Measurements from ENCODE around the gene TBR1.

TBR1 gene

GRCh38 chr2:161415034-161415986 lies 787 bp upstream of the TBR1 start:
- DNase-seq (ENCODE audit: low spot score) = peak; percentile 3

DNA sequence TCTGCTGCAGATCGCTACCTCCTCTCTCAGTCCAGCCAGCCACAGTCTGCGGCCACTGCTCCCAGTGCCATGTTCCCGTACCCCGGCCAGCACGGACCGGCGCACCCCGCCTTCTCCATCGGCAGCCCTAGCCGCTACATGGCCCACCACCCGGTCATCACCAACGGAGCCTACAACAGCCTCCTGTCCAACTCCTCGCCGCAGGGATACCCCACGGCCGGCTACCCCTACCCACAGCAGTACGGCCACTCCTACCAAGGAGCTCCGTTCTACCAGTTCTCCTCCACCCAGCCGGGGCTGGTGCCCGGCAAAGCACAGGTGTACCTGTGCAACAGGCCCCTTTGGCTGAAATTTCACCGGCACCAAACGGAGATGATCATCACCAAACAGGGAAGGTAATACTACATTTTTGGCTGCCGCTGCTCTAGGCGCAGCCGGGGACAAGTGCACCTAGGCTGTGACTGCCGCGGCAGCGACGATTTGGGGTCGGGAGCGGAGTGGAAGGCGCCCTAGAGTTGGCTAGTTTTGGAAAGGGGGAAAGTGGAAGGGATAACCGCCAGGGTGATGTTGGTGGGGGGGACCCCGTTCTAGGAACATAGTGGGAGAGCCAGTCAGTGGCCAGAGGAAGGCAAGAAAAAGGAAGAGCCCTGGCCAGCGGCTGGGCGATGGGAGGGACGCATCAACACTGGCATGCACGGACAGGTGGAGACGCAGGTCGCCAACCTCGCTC lies 776 bp downstream of the TBR1 start:
- no peak for DNase-seq (ENCODE audit: low spot score)

GRCh38 chr2:161417438-161418274 lies 1.6 kb downstream of the TBR1 start:
- no peak for DNase-seq (ENCODE audit: low spot score)

DNA sequence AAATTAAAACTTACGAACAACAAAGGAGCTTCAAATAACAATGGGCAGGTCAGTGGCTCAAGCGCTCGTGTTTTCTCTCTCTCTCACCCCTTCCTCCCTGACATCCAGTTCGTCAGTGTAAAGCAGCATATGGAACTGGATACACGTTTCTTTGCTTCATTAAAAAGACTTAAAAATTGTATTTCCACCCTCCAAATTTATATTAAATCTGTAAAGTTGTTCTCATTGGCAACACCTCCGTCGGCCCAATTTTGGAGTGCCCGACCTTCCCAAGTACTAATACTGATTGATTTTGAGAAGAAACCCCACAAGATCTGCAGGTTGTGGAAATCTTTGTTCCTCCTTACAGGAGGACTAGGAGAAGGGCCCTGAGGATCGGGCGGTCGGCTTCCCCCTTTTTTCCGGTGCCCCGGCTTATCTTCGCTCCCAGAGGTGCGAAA lies 2.2 kb downstream of the TBR1 start:
- no peak for DNase-seq (ENCODE audit: low spot score)

DNA sequence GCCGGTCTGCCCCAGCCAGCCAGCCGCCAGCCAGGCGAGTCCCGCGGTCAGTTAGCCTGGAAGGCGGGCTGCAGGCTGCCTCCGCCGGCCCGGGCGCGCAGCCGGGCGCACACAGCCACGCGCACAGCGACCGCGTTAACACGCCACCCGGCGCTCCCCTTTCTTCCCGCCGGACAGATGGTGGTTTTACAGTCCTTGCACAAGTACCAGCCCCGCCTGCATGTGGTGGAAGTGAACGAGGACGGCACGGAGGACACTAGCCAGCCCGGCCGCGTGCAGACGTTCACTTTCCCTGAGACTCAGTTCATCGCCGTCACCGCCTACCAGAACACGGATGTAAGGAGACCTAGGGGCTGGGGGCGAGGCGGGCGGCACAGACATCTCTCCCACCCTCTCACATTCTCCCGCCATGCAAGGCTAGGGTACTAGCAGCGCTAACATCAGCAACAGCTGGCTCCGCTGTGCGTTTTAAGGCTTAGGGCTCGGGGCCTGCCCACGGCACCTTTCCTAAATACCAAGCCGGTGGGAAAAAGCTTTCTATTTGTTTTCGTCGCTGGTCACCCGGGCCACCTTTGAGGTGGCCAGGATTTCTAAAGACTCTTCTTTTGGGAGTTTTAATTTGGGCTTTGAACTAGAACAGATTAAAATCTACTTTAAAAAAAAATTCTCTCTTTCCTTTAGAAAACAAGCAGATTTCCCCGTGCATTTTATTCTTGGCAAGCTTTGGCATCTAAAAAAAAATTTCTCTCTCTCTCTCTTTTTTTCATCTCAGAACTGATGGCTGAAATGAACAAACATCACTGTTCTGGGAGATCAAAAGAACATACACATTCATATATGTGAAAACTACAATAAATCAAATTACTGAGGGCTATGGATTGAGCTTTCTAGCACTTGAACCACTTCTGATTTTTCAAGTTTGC lies 2.9 kb downstream of the TBR1 start:
- no peak for DNase-seq (ENCODE audit: low spot score)

DNA sequence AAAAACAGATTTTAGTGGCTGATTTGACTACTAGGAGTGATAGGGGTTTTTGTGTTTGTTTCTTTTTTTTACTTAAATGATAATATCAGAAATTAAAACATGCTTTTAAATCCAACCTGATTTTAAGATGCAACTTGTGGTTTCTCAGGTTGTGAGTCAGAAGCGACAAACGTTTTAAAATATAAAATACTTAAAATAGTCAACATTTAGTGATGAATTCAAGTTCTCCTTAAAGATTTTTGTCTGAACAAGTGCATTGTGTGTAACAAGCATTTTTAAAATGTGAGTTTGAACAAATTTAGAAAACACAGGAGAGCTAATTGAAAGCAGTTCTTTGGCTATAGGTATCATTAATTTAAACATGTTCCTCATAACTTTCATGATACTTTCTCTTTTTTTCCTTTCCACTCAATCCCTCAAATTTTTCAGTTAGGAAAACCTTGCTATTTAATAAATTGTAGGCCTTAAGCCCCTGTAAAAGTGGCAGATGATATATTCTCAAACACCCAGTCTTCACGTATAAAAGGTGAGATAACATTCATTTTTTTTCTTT lies 3.6 kb downstream of the TBR1 start:
- no peak for DNase-seq (ENCODE audit: low spot score)

DNA sequence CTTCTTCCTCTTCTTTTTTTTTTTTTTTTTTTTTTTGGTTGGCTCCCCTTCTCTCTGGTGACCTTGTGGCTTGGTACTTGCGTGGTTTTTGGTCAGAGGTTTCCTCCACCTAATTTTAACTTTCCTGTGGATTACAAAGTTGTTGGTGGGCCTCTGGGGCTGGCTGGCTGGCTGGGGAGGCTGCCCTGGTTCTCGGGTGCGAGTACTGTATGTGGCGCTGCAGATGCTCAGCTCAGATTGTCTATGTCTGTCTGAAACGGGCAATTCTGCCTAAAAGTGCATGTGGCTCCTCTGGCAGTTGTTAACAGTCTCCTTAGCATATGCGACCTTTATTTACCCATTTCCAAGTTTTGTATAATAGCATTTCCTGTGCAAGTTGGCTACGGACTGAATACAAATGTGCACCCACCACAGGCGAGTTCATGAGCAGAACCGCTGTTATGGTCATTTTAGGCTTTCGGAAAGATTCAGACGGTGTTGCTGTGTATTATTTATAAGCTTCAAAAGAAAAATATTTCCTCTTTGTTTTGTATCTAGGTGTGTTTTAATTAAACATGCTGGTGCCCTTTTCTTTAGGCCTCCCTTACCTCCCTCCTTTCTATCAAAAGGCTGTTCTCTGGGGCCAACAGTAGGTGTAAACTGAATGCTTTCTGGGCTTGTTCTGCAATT lies 4.4 kb downstream of the TBR1 start:
- no peak for DNase-seq (ENCODE audit: low spot score)

DNA sequence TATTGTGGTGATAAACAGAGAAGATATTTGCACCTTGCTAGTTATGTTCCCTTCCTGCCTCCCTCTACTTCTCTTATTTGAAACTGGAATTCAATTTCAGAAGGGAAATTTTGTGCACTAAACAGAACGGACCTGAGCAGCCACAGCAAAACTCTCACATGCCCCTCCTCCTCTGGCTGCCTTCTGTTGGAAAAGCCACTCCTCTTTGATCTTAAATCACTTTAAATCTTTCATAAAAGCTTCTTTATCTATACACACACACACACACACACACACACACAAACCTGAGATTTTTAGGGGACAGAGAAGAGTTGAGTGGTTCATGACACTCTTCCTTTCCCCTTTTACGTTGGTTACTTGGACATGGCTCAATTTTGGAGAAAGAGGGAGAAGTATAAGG lies 5.6 kb downstream of the TBR1 start:
- DNase-seq (ENCODE audit: low spot score) = no peak

- no peak for DNase-seq (ENCODE audit: low spot score)
These were observed 6.8 kb downstream of the TBR1 start for GRCh38 chr2:161422816-161423403.

- DNase-seq (ENCODE audit: low spot score) = no peak
These were observed 7.6 kb downstream of the TBR1 start for GRCh38 chr2:161423421-161424393.

GRCh38 chr2:161424394-161424769 lies 8.3 kb downstream of the TBR1 start:
- no peak for DNase-seq (ENCODE audit: low spot score)

- no peak for DNase-seq (ENCODE audit: low spot score)
These were observed 9.0 kb downstream of the TBR1 start for GRCh38 chr2:161424891-161425727.

DNA sequence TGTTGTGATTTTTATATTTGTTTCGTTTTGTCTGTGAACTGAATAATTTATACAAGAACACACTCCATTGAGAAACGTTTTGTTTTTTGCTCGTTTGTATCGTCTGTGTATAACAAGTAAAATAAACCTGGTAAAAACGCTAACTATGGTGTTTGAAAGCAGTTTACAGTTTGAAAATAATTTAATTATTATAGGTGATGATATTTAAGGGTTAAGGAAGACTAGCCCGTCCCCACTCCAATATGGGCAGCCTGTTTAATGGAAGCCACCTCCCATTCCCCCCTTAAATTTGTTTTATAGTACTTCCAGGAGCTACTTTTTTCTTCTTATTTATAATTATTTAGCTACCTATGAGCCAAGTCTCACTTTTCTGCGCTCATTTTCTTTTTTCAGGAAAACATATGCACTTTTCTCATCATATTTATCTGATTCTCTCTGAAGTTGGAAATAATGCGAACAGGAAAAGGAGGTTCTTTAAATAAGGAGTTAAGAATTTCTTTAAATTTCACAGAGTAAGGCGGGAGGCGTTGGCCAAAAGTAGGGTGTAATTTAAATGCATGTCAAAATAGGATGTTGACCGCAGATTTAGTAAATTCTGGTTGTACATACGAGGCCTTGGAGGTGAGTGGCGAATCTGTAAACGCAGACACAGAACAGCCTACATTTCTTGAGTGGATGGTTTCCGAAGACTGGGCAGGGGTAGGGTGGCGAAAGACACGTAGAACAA lies 9.8 kb downstream of the TBR1 start:
- DNase-seq (ENCODE audit: low spot score) = no peak

GRCh38 chr2:161426455-161426921 lies 10.4 kb downstream of the TBR1 start:
- DNase-seq (ENCODE audit: low spot score) = no peak

DNA sequence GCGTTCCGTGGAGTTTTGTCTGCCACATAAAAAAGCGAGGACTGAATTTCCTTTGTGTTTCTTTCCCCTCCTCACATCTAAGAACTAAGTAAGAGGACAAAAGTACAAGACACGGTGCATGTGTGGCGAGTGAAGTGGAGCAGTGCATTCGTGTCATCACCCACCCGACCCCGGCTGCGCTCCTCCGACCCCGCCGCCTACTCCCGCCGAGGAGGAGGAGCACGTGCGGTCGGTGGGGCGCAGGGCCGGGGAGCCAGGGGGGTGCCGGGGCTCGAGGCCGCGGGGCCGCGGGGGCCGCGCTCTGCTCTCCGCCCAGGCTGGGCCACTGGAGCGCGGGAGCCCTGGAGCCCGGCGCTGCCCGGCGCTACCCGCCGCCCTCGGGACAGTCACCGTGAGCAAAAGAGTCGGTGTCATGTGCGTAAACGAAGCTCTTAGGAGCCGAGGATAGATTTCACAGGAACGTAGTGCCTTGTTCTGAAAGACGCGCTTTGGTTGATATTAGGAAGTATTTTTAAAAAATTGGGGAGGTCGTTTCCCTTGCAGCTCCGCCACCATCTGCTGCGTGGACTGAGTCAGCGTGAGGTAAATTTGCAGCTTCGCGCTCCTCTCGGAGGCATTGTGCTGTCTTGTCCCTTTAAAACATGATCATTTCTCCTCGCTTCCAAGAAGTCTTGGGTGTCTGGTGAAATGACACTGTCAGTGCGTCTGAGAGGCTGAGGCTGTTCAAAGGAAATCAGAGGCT lies 11.0 kb downstream of the TBR1 start:
- DNase-seq (ENCODE audit: low spot score) = no peak
